AG09319 (cell line): ENCODE data around the gene SLC20A1.
"Not testable (repeated sequence)": the region's sequence is repeated elsewhere in the genome, so short reads cannot be mapped to it uniquely, and the experiment has no call there.

ENCODE experiments used
- DNase-seq: peaks from one replicate; pipeline ENCODE4 v3.0.0-alpha.2; 2010; ENCODE audit warnings: low read depth; ENCODE audit errors: extremely low read depth
- TF ChIP-seq, protein P1 (sequence below): IDR thresholded peaks from 2 replicates; pipeline ENCODE4 v1.5.1; 2011; ENCODE audit warnings: low read depth, mild to moderate bottlenecking, inconsistent platforms, low read length, moderate library complexity

Gene SLC20A1

DNA sequence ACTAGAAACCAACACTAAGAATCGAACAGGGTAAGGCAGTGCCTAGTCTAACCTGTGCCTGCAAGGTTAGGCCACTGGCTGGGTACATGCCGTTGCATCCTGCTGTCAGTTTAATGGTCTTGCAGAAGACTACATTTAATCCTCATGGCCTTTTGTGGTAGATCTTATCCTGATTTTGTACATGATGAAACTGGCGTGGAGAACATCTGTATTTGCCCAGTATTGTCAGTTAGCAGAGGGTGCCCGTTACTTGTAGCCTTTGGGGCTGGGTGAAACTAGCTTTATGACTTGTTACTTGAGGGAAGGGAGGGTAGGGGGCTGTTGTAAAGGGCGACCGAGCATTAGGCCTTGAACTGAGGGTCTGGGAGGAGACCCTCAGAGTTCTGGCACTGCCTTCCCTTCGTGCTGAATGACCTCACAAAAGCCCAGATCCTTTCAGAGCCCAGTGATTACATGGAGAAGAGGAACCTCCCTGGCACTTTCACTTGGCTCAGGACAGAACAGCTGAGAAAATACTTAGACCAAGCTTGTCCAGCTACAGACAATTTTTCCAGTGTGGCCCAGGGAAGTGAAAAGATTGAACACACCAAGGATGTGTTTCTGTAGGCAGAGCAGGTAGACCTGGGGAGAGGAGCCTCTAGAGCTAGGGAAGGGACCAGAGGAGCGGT, 19.5 kb downstream of the SLC20A1 start:
- TF ChIP-seq, protein P1, sequence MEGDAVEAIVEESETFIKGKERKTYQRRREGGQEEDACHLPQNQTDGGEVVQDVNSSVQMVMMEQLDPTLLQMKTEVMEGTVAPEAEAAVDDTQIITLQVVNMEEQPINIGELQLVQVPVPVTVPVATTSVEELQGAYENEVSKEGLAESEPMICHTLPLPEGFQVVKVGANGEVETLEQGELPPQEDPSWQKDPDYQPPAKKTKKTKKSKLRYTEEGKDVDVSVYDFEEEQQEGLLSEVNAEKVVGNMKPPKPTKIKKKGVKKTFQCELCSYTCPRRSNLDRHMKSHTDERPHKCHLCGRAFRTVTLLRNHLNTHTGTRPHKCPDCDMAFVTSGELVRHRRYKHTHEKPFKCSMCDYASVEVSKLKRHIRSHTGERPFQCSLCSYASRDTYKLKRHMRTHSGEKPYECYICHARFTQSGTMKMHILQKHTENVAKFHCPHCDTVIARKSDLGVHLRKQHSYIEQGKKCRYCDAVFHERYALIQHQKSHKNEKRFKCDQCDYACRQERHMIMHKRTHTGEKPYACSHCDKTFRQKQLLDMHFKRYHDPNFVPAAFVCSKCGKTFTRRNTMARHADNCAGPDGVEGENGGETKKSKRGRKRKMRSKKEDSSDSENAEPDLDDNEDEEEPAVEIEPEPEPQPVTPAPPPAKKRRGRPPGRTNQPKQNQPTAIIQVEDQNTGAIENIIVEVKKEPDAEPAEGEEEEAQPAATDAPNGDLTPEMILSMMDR, result no peak
- DNase-seq, result no peak

DNA sequence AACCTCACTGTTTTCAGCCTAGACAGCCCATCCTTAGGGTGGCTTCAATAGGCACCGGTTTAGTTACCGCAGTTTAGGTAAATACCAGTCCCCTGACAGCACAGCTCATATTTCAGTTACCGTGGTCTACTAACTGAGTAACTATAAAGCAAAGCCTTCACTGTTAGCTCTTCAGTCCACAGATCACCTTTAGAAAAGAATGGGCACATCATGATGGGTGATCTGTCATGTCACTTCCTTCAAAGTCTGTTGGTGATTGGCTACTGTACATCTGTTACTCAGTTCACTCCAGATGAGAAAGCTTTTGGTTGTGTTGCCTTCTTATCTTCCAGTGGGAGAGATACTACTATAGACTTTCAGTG, 21.0 kb downstream of the SLC20A1 start:
- TF ChIP-seq, protein P1, result no peak
- no peak for DNase-seq

DNA sequence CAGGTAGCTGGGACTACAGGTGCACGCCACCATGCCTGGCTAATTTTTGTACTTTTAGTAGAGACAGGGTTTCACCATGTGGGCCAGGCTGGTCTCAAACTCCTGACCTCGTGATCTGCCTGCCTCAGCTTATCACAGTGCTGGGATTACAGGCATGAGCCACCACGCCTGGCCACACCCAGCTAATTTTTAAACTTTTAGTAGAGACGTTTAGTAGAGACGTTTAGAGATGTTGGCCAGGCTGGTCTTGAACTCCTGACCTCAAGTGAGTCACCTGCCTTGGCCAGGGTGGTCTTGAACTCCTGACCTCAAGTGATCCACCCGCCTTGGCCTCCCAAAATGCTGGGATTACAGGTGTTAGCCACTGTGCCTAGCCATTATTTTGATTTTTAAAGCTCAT, 21.8 kb downstream of the SLC20A1 start:
- not testable (repeated sequence) for DNase-seq

DNA sequence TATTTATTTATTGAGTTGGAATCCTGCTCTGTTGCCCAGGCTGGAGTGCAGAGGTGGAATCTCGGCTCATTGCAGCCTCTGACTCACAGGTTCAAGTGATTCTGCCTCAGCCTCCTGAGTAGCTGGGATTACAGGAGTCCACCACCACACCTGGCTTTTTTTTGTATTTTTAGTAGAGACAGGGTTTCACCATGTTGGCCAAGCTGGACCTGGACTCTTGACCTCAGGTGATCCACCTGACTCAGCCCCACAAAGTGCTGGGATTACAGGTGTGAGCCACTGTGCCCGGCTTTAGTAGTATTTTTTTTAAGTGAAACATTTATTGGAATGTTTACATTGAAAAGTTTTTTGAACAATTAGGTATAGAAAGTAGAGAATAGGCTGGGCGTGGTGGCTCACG, 23.9 kb downstream of the SLC20A1 start:
- TF ChIP-seq, protein P1, result no peak
- DNase-seq, result no peak

DNA sequence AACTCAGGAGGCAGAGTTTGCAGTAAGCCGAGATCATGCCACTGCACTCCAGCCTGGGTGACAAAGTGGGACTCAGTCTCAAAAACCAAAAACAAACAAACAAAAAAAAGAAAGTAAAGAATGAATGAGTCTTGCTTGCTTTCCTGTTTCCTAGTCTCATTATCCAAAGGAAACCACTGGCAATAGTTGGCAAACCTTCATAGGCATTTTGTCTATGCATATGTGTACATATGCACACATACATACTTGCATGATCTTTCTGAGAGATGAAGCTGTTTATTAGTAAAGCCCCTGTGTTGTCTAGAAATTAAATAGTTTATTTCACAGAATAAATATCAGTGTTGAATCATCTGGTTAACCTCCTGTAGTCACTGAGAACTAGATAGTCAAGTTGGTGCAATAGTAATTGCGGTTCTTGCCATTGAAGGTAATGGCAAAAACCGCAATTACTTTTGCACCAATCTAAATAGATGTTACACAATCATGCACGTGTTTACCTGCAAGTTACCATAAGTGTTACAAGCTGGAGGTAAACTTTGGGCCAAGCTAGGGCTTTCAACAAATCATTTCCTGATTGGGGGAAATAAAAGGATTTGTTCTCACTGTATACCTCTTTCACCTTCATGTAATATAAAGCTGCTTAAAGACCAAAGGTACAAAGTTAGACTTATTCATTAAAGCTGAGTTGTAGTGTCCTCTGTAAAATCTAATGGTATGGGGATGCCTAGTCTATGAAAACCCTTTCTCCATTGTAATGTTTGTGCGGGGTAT, 24.7 kb downstream of the SLC20A1 start:
- no peak for DNase-seq
- TF ChIP-seq, protein P1, result no peak

DNA sequence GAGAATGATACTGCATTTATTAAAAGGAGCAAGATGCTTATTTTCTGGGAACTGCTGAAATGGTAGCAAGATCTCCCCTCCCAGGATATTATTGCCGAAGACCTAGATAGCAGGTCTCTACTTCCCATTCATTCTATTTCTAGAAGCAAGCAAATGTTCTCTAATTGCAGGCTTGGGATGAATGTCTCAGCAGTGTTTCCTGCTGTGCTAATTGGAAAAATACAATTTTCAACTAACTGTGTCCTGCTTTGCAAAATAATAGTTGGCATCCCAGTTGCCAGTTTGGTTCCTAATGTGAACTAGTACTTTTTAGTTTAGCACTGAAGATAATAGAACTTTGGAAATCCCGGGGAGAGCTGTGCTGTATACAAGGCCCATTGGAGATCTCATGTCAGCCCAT, 26.1 kb downstream of the SLC20A1 start:
- TF ChIP-seq, protein P1, result no peak
- DNase-seq, result no peak

DNA sequence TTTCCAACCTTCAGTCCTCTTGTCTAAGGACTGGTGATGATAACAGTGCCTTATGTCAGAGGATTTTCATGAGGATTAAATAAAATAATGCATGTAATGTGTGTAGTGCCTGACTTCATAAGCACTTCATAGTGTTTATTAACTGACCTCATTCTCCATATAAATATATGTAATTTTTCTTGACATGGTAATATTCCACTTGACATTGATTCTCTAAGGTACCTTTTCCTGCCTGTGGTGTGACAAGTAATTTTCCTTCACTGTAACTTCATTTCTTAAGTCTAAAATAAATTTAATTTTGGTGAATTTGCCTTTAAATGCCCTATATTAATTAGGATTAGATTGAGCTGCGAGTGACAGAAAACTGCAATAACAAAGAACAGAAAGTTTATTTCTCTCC, 27.3 kb downstream of the SLC20A1 start:
- DNase-seq, result no peak
- TF ChIP-seq, protein P1, result no peak
